Measurements from ENCODE around the gene DAB2.
A peak's percentile ranks its signal among the peaks of the same experiment; 100 is the strongest.

The DAB2 gene

GRCh38 chr5:39447968-39448367 lies 23.2 kb upstream of the DAB2 start:
- no peak for DNase-seq (ENCODE audit: low spot score)

GRCh38 chr5:39447059-39447458 lies 22.3 kb upstream of the DAB2 start:
- DNase-seq (ENCODE audit: low spot score): no peak

GRCh38 chr5:39446231-39446630 lies 21.5 kb upstream of the DAB2 start:
- DNase-seq (ENCODE audit: low spot score): no peak

- no peak for DNase-seq (ENCODE audit: low spot score)
These were observed 19.1 kb upstream of the DAB2 start for GRCh38 chr5:39443911-39444310.

GRCh38 chr5:39442991-39443390 lies 18.2 kb upstream of the DAB2 start:
- DNase-seq (ENCODE audit: low spot score): no peak

- no peak for DNase-seq (ENCODE audit: low spot score)
These were observed 17.1 kb upstream of the DAB2 start for GRCh38 chr5:39441838-39442237.

- DNase-seq (ENCODE audit: low spot score): peak; percentile 47
These were observed 16.3 kb upstream of the DAB2 start for GRCh38 chr5:39440958-39441624.

- DNase-seq (ENCODE audit: low spot score): no peak
These were observed 15.6 kb upstream of the DAB2 start for GRCh38 chr5:39440192-39440957.

- DNase-seq (ENCODE audit: low spot score): no peak
These were observed 14.9 kb upstream of the DAB2 start for GRCh38 chr5:39439582-39440162.

- DNase-seq (ENCODE audit: low spot score): no peak
These were observed 12.7 kb upstream of the DAB2 start for GRCh38 chr5:39437467-39437866.

- no peak for DNase-seq (ENCODE audit: low spot score)
These were observed 9.1 kb upstream of the DAB2 start for GRCh38 chr5:39433848-39434247.

- no peak for DNase-seq (ENCODE audit: low spot score)
These were observed 8.1 kb upstream of the DAB2 start for GRCh38 chr5:39432696-39433530.

- DNase-seq (ENCODE audit: low spot score): no peak
These were observed 5.7 kb upstream of the DAB2 start for GRCh38 chr5:39430461-39430860.

GRCh38 chr5:39428640-39429039 lies 3.9 kb upstream of the DAB2 start:
- no peak for DNase-seq (ENCODE audit: low spot score)

GRCh38 chr5:39427633-39428032 lies 2.9 kb upstream of the DAB2 start:
- DNase-seq (ENCODE audit: low spot score): no peak

GRCh38 chr5:39427229-39427628 lies 2.4 kb upstream of the DAB2 start:
- peak; percentile 52 for DNase-seq (ENCODE audit: low spot score)

GRCh38 chr5:39426746-39427105 lies 1.9 kb upstream of the DAB2 start:
- DNase-seq (ENCODE audit: low spot score): no peak

GRCh38 chr5:39426051-39426745 lies 1.4 kb upstream of the DAB2 start:
- DNase-seq (ENCODE audit: low spot score): no peak

- DNase-seq (ENCODE audit: low spot score): no peak
These were observed 1.4 kb downstream of the DAB2 start for GRCh38 chr5:39423331-39423751.

GRCh38 chr5:39422728-39423285 lies 2.0 kb downstream of the DAB2 start:
- no peak for DNase-seq (ENCODE audit: low spot score)

GRCh38 chr5:39422036-39422606 lies 2.7 kb downstream of the DAB2 start:
- DNase-seq (ENCODE audit: low spot score): no peak

Measured in AG20443 (cell line).